Osteoblast (primary cell): ENCODE measurements around the gene RNF43. TPM values are rescaled to one million over a fixed set of nuclear protein-coding genes. Genes with fewer than 3 reads are reported as not detected.

Experiments
- DNase-seq: peaks from one replicate; pipeline ENCODE4 v3.0.0; 2011; ENCODE audit warnings: low spot score, mixed read lengths; ENCODE audit not compliant: insufficient read length; ENCODE audit errors: missing footprints
- H2AFZ ChIP-seq: 2 replicates; pipeline ENCODE4 v1.6.0; 2011; ENCODE audit warnings: mild to moderate bottlenecking, low read length
- H3K27ac ChIP-seq: 2 replicates; pipeline ENCODE4 v1.5.1; 2011; ENCODE audit warnings: mild to moderate bottlenecking, low read depth, low read length, moderate library complexity
- H3K27me3 ChIP-seq: 2 replicates; pipeline ENCODE4 v1.6.0; 2012; ENCODE audit warnings: mild to moderate bottlenecking, control low read depth, inconsistent platforms, low read length, moderate library complexity; ENCODE audit not compliant: insufficient read depth
- H3K36me3 ChIP-seq: 2 replicates; pipeline ENCODE4 v1.5.1; 2011; ENCODE audit warnings: mild to moderate bottlenecking, low read length, control low read depth, moderate library complexity; ENCODE audit not compliant: insufficient read depth
- H3K4me1 ChIP-seq: 2 replicates; pipeline ENCODE4 v1.5.1; 2011; ENCODE audit warnings: mild to moderate bottlenecking, low read length, control low read depth, moderate library complexity; ENCODE audit not compliant: insufficient read depth
- H3K4me2 ChIP-seq: 2 replicates; pipeline ENCODE4 v1.6.0; 2011; ENCODE audit warnings: mild to moderate bottlenecking, low read length; ENCODE audit not compliant: insufficient read depth
- H3K4me3 ChIP-seq: fragments of 200-600 bp; sonication (generic); 3 replicates; pipeline ENCODE4 v1.5.1; 2012; ENCODE audit warnings: mild to moderate bottlenecking, low read length, inconsistent platforms; ENCODE audit not compliant: insufficient read depth
- H3K79me2 ChIP-seq: 2 replicates; pipeline ENCODE4 v1.6.0; 2012; ENCODE audit warnings: mild to moderate bottlenecking, low read length, control low read depth, inconsistent platforms; ENCODE audit not compliant: insufficient read depth
- H3K9me3 ChIP-seq: 2 replicates; pipeline ENCODE4 v1.5.1; 2011; ENCODE audit warnings: low read depth, low read length, control low read depth
- H4K20me1 ChIP-seq: 2 replicates; pipeline ENCODE4 v1.6.0; 2012; ENCODE audit warnings: mild to moderate bottlenecking, low read length, control low read depth; ENCODE audit not compliant: insufficient read depth
- total RNA-seq: library from RNA; depleted of rRNA; stranded (reverse); fragments of >200 nt; gene quantifications from 2 replicates; pipeline ENCODE4 v1.2.3, GENCODE V29; 2012
- TF ChIP-seq, protein P1 (sequence below): IDR thresholded peaks from 2 replicates; pipeline ENCODE4 v1.5.1; 2011; ENCODE audit warnings: mild to moderate bottlenecking, low read depth, low read length, moderate library complexity; ENCODE audit errors: extremely low read depth

RNF43 gene
- total RNA-seq, 1 donor, result under 0.01 TPM

- no peaks in the 10 kb centered on the region for H3K79me2 ChIP-seq
- no peaks in the 10 kb centered on the region for H3K36me3 ChIP-seq
- H3K4me3 ChIP-seq, result no peak overlapping the region
- peaks cover 3% of the 10 kb centered on the region for H3K4me1 ChIP-seq
- H4K20me1 ChIP-seq, result no peaks in the 10 kb centered on the region
- H3K27me3 ChIP-seq, result peaks cover 24% of the 10 kb centered on the region
- TF ChIP-seq, protein P1, sequence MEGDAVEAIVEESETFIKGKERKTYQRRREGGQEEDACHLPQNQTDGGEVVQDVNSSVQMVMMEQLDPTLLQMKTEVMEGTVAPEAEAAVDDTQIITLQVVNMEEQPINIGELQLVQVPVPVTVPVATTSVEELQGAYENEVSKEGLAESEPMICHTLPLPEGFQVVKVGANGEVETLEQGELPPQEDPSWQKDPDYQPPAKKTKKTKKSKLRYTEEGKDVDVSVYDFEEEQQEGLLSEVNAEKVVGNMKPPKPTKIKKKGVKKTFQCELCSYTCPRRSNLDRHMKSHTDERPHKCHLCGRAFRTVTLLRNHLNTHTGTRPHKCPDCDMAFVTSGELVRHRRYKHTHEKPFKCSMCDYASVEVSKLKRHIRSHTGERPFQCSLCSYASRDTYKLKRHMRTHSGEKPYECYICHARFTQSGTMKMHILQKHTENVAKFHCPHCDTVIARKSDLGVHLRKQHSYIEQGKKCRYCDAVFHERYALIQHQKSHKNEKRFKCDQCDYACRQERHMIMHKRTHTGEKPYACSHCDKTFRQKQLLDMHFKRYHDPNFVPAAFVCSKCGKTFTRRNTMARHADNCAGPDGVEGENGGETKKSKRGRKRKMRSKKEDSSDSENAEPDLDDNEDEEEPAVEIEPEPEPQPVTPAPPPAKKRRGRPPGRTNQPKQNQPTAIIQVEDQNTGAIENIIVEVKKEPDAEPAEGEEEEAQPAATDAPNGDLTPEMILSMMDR, result no peak
- H3K9me3 ChIP-seq, result no peaks in the 10 kb centered on the region
- peak overlapping the region; percentile 89 for H3K4me2 ChIP-seq
- no peak for DNase-seq
- H3K27ac ChIP-seq, result no peak overlapping the region
- no peak overlapping the region for H2AFZ ChIP-seq
These were observed 416 bp downstream of the RNF43 start for GRCh38 chr17:58416937-58417299.

DNA sequence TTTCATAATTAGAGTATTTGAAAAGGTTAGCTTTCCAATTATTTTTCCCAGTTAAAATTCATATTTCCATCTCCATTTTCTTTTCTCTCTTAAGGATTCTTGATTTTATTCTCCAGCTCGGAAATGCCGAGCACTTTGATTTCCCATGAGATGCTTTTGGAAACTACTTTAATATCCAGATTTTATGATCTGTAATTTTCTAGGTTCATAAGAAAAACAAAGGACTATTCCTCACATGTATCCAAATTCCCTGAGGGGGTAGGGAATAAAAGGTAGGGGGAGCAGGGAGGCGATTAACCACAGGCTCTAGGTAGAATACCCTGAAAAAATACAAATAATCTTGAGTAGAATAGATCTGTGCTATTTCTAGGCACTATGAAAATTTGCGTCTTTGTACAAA, 938 bp downstream of the RNF43 start:
- Histone ChIP-seq H3K4me2 (no peak overlapping the region), H3K27me3 (peaks cover 27% of the 10 kb centered on the region), H3K9me3 (no peaks in the 10 kb centered on the region), H3K36me3 (no peaks in the 10 kb centered on the region), H3K27ac (no peak overlapping the region), H3K4me3 (no peak overlapping the region), H2AFZ (no peak overlapping the region), H3K4me1 (peaks cover 3% of the 10 kb centered on the region), H4K20me1 (no peaks in the 10 kb centered on the region), H3K79me2 (no peaks in the 10 kb centered on the region)
- TF ChIP-seq, protein P1, result no peak
- DNase-seq, result no peak

- H3K27me3 ChIP-seq, result peaks cover 18% of the 10 kb centered on the region
- TF ChIP-seq, protein P1, result no peak
- no peak for DNase-seq
- H4K20me1 ChIP-seq, result no peaks in the 10 kb centered on the region
- peaks cover 3% of the 10 kb centered on the region for H3K4me1 ChIP-seq
- H2AFZ ChIP-seq, result no peak overlapping the region
- no peak overlapping the region for H3K27ac ChIP-seq
- H3K4me3 ChIP-seq, result no peak overlapping the region
- H3K4me2 ChIP-seq, result no peak overlapping the region
- no peaks in the 10 kb centered on the region for H3K9me3 ChIP-seq
- no peaks in the 10 kb centered on the region for H3K36me3 ChIP-seq
- no peaks in the 10 kb centered on the region for H3K79me2 ChIP-seq
These were observed 1.8 kb downstream of the RNF43 start for GRCh38 chr17:58415371-58416055.

- DNase-seq, result no peak
- H3K36me3 ChIP-seq, result no peaks in the 10 kb centered on the region
- H3K79me2 ChIP-seq, result no peaks in the 10 kb centered on the region
- no peak overlapping the region for H3K27ac ChIP-seq
- H2AFZ ChIP-seq, result no peak overlapping the region
- TF ChIP-seq, protein P1, result no peak
- no peaks in the 10 kb centered on the region for H3K9me3 ChIP-seq
- H4K20me1 ChIP-seq, result no peaks in the 10 kb centered on the region
- no peak overlapping the region for H3K4me3 ChIP-seq
- no peak overlapping the region for H3K4me2 ChIP-seq
- peaks cover 3% of the 10 kb centered on the region for H3K4me1 ChIP-seq
- peaks cover 15% of the 10 kb centered on the region for H3K27me3 ChIP-seq
These were observed 2.7 kb downstream of the RNF43 start for GRCh38 chr17:58414596-58414997.
